SK-N-SH (cell line): ENCODE results near the gene PPP1R37. TPM values are rescaled to one million over a fixed set of nuclear protein-coding genes. Genes with fewer than 3 reads are reported as not detected.

Source experiments
- CTCF ChIA-PET: fragments of 300-600, 350-600 bp; formaldehyde crosslinking; extraction: SDS; loops from one replicate; lab custom pipeline; 2021; lab: Yijun Ruan, JAX
- POLR2A ChIA-PET: fragments of 350-600 bp; sonication (Branson Sonifier 250); formaldehyde crosslinking; extraction: SDS; loops from one replicate; lab custom pipeline; 2020; ENCODE audit warnings: antibody characterized with exemption, inconsistent platforms; lab: Yijun Ruan, JAX
- DNase-seq: peaks from one replicate; pipeline ENCODE4 v3.0.0; 2012
- H2AFZ ChIP-seq: fragments of 200-600 bp; sonication (generic); 2 replicates; pipeline ENCODE4 v1.8.1; 2016; ENCODE audit warnings: antibody characterized with exemption, mild to moderate bottlenecking, low read depth
- H3F3A ChIP-seq: fragments of 200-600 bp; sonication (generic); replicated peaks from 2 replicates; pipeline ENCODE3; 2016; ENCODE audit warnings: antibody characterized with exemption, mild to moderate bottlenecking; ENCODE audit not compliant: insufficient read depth
- H3K27ac ChIP-seq, 2 experiments: fragments of 200-500 bp in 1 of 2; fragments of 200-600 bp in 1 of 2; sonication (Bioruptor generic) in 1 of 2; sonication (generic), shearing (Covaris generic) in 1 of 2; 2 replicates each; pipeline versions ENCODE4 v1.5.1 to v1.6.1; 2014 to 2016; ENCODE audit warnings: low read depth in 2 of 2, inconsistent platforms in 1 of 2, low read length in 1 of 2, mild to moderate bottlenecking in 1 of 2, mixed read lengths in 1 of 2
- H3K27me3 ChIP-seq: fragments of 200-600 bp; sonication (generic), shearing (Covaris generic); 2 replicates; pipeline ENCODE4 v1.6.1; 2016; ENCODE audit warnings: mixed run types; ENCODE audit not compliant: insufficient read depth
- H3K36me3 ChIP-seq, 2 experiments: fragments of 200-500 bp in 1 of 2; fragments of 200-600 bp in 1 of 2; sonication (Bioruptor generic) in 1 of 2; sonication (generic) in 1 of 2; replicated peaks in 1 of 2; 2 replicates each; pipeline versions ENCODE3 to v1.5.1; 2014 to 2016; ENCODE audit warnings: low read length in 1 of 2, mild to moderate bottlenecking in 1 of 2; ENCODE audit not compliant: insufficient read depth in 2 of 2, control insufficient read depth in 1 of 2
- H3K4me1 ChIP-seq, 2 experiments: fragments of 200-500 bp in 1 of 2; fragments of 200-600 bp in 1 of 2; sonication (Bioruptor generic) in 1 of 2; sonication (generic), shearing (Covaris generic) in 1 of 2; 2 replicates each; pipeline versions ENCODE4 v1.5.1 to v1.6.1; 2014 to 2016; ENCODE audit warnings: low read depth in 1 of 2, low read length in 1 of 2, mixed run types in 1 of 2; ENCODE audit not compliant: insufficient read depth in 2 of 2, control insufficient read depth in 1 of 2
- H3K4me2 ChIP-seq: fragments of 200-600 bp; sonication (generic), shearing (Covaris generic); 2 replicates; pipeline ENCODE4 v1.6.1; 2017; ENCODE audit warnings: mixed run types
- H3K4me3 ChIP-seq, 2 experiments: fragments of 200-500 bp in 1 of 2; fragments of 200-600 bp in 1 of 2; sonication (Bioruptor generic) in 1 of 2; sonication (generic), shearing (Covaris generic) in 1 of 2; 2 replicates each; pipeline versions ENCODE4 v1.5.1 to v1.8.1; 2014 to 2016; ENCODE audit warnings: low read depth in 2 of 2, inconsistent platforms in 1 of 2, low read length in 1 of 2, mild to moderate bottlenecking in 1 of 2, mixed read lengths in 1 of 2, moderate library complexity in 1 of 2
- H3K79me2 ChIP-seq: fragments of 200-600 bp; sonication (generic); 2 replicates; pipeline ENCODE4 v1.8.1; 2017; ENCODE audit warnings: mild to moderate bottlenecking; ENCODE audit not compliant: insufficient read depth
- H3K9ac ChIP-seq: fragments of 200-600 bp; sonication (generic); 2 replicates; pipeline ENCODE4 v1.6.1; 2017; ENCODE audit warnings: mixed run types
- H3K9me2 ChIP-seq: fragments of 200-600 bp; sonication (generic); 2 replicates; pipeline ENCODE4 v1.6.1; 2017; ENCODE audit warnings: mixed run types
- H3K9me3 ChIP-seq: fragments of 200-600 bp; sonication (generic); 2 replicates; pipeline ENCODE4 v1.6.1; 2017; ENCODE audit warnings: mixed run types, mild to moderate bottlenecking, moderate library complexity
- H4K20me1 ChIP-seq: fragments of 200-600 bp; sonication (generic); 2 replicates; pipeline ENCODE4 v1.6.1; 2017; ENCODE audit warnings: mild to moderate bottlenecking, mixed run types; ENCODE audit not compliant: insufficient read depth
- ELF1 ChIP-seq: IDR thresholded peaks from 2 replicates; pipeline ENCODE4 v1.4.0; 2012
- EZH2phosphoT487 ChIP-seq: fragments of 200-600 bp; sonication (generic); IDR thresholded peaks from 2 replicates; pipeline ENCODE4 v1.6.1; 2017; ENCODE audit warnings: low read depth, mixed run types, mild to moderate bottlenecking, antibody characterized with exemption, moderate library complexity, borderline replicate concordance
- FOXJ3 ChIP-seq: sonication (generic); formaldehyde crosslinking; IDR thresholded peaks from 2 replicates; pipeline ENCODE4 v1.5.1; 2020; ENCODE audit warnings: mild to moderate bottlenecking, missing genetic modification reagents
- FOXM1 ChIP-seq: IDR thresholded peaks from 2 replicates; pipeline ENCODE4 v1.4.0; 2012; ENCODE audit warnings: low read depth, mild to moderate bottlenecking
- GABPA ChIP-seq: IDR thresholded peaks from 2 replicates; pipeline ENCODE4 v1.4.0; 2012; ENCODE audit warnings: low read depth, mild to moderate bottlenecking
- GATA2 ChIP-seq: sonication (generic); formaldehyde crosslinking; IDR thresholded peaks from 2 replicates; pipeline ENCODE4 v1.5.0; 2020; ENCODE audit warnings: mild to moderate bottlenecking, missing genetic modification reagents
- MAX ChIP-seq: IDR thresholded peaks from 2 replicates; pipeline ENCODE4 v1.4.0; 2012; ENCODE audit warnings: low read depth
- MXI1 ChIP-seq: IDR thresholded peaks from 2 replicates; pipeline ENCODE4 v1.6.1; 2012; ENCODE audit warnings: mild to moderate bottlenecking, low read depth, low read length, improper control_type of control experiment
- POLR2AphosphoS5 ChIP-seq: IDR thresholded peaks from 2 replicates; pipeline ENCODE4 v1.6.1; 2012; ENCODE audit warnings: low read depth, low read length
- RAD21 ChIP-seq: IDR thresholded peaks from 2 replicates; pipeline ENCODE4 v1.6.1; 2012; ENCODE audit warnings: mild to moderate bottlenecking, low read length
- RCOR1 ChIP-seq: fragments of 150-350 bp; IDR thresholded peaks from 2 replicates; pipeline ENCODE4 v1.6.1; 2017; ENCODE audit warnings: antibody characterized with exemption, low read length
- REST ChIP-seq: IDR thresholded peaks from 2 replicates; pipeline ENCODE4 v1.6.1; 2012; ENCODE audit warnings: mild to moderate bottlenecking, low read depth, low read length, moderate library complexity
- SMC3 ChIP-seq: IDR thresholded peaks from 2 replicates; pipeline ENCODE4 v1.6.1; 2012; ENCODE audit warnings: low read depth, low read length, improper control_type of control experiment
- TCF12 ChIP-seq: IDR thresholded peaks from 2 replicates; pipeline ENCODE4 v1.4.0; 2012
- TEAD4 ChIP-seq: IDR thresholded peaks from 2 replicates; pipeline ENCODE4 v1.4.0; 2012; ENCODE audit warnings: mild to moderate bottlenecking, borderline replicate concordance; ENCODE audit not compliant: insufficient read depth
- USF2 ChIP-seq: fragments of 150-350 bp; IDR thresholded peaks from 2 replicates; pipeline ENCODE4 v1.6.1; 2017; ENCODE audit warnings: antibody characterized with exemption, low read length, low read depth, borderline replicate concordance
- ZBTB33 ChIP-seq: IDR thresholded peaks from 2 replicates; pipeline ENCODE4 v1.4.0; 2012; ENCODE audit warnings: low read depth, borderline replicate concordance
- WGBS: methylation state at CpG from one replicate; pipeline ENCODE4 v1.1.6; 2017; ENCODE audit warnings: low lambda C conversion rate; 5-methylcytosine and 5-hydroxymethylcytosine counted together
- polyA plus RNA-seq, 3 experiments: library from polyadenylated mRNA; depleted of rRNA; stranded (reverse); fragments of >200 nt; gene quantifications; 2 replicates each; pipeline ENCODE4 v1.2.3, GENCODE V29; 2012

PPP1R37 gene
- polyA plus RNA-seq, 1 of the 3 experiments (the other 2 are of a cell fraction) = 24.4 TPM

GRCh38 chr19:45158503-45159209 is 65.7 kb downstream of the PPP1R37 start:
- ChIA-PET CTCF (interaction anchor here (0.9 to 3.7 kb wide), 3 partner anchors 52 to 180 kb away, joined by 3 to 16 read pairs (median 3); no protein-coding TSS in a partner anchor), POLR2A (no interaction called here)
- H3K36me3 ChIP-seq = no peaks in the 10 kb centered on the region
- no peak overlapping the region for H3K27ac ChIP-seq
- H3K4me1 ChIP-seq = peaks cover 0 to 9% of the 10 kb centered on the region in 2 experiments; a peak in 1 of 4 replicates
- TF ChIP-seq TEAD4 (no peak), ELF1 (no peak), TCF12 (no peak), USF2 (no peak), GABPA (no peak), SMC3 (no peak), FOXJ3 (CRISPR knock-in tag) (no peak)
- H2AFZ ChIP-seq = no peak overlapping the region
- no peaks in the 10 kb centered on the region for H3F3A ChIP-seq
- H3K27me3 ChIP-seq = no peaks in the 10 kb centered on the region
- H3K79me2 ChIP-seq = no peaks in the 10 kb centered on the region
- no peaks in the 10 kb centered on the region for H3K9me2 ChIP-seq
- no peak overlapping the region for H3K4me3 ChIP-seq
- no peak overlapping the region for H3K9ac ChIP-seq
- no peak for DNase-seq
- no peaks in the 10 kb centered on the region for H3K9me3 ChIP-seq
- no peaks in the 10 kb centered on the region for H4K20me1 ChIP-seq
- 81% methylated on average over 18 of the region's 27 CpGs for WGBS
- H3K4me2 ChIP-seq = no peak overlapping the region

- no peaks in the 10 kb centered on the region for H3K9me3 ChIP-seq
- no peak overlapping the region for H3K4me3 ChIP-seq
- H4K20me1 ChIP-seq = no peaks in the 10 kb centered on the region
- H3K36me3 ChIP-seq = no peaks in the 10 kb centered on the region
- ChIA-PET CTCF (interaction anchor here (0.9 to 3.7 kb wide), 7 partner anchors 16 to 280 kb away, joined by 3 to 16 read pairs (median 3); no protein-coding TSS in a partner anchor), POLR2A (no interaction called here)
- no peak for TF ChIP-seq EZH2phosphoT487
- TF ChIP-seq MXI1 = no peak
- no peak for TF ChIP-seq RCOR1
- TF ChIP-seq RAD21 = no peak
- TF ChIP-seq FOXM1 = no peak
- TF ChIP-seq GATA2 (CRISPR knock-in tag) = no peak
- TF ChIP-seq POLR2AphosphoS5 = no peak
- no peak for TF ChIP-seq USF2
- no peak for TF ChIP-seq ZBTB33
- no peak for TF ChIP-seq GABPA
- TF ChIP-seq REST = no peak
- no peak for TF ChIP-seq MAX
- no peaks in the 10 kb centered on the region for H3K9me2 ChIP-seq
- H3K4me2 ChIP-seq = no peak overlapping the region
- no peaks in the 10 kb centered on the region for H3K79me2 ChIP-seq
- DNase-seq = no peak
- no peaks in the 10 kb centered on the region for H3K27me3 ChIP-seq
- H3K9ac ChIP-seq = no peak overlapping the region
- H3F3A ChIP-seq = no peaks in the 10 kb centered on the region
- no peak overlapping the region for H3K27ac ChIP-seq
- no peak overlapping the region for H2AFZ ChIP-seq
- peaks cover 0 to 9% of the 10 kb centered on the region in 2 experiments; a peak in 1 of 4 replicates for H3K4me1 ChIP-seq
- WGBS = 76% methylated on average over 8 of the region's 12 CpGs
Measured at GRCh38 chr19:45159210-45159970, 66.4 kb downstream of the PPP1R37 start.
